GM23338 (cell line): ENCODE data around the gene LCN12. TPM values are rescaled to one million over a fixed set of nuclear protein-coding genes. Genes with fewer than 3 reads are reported as not detected.

Experiments used
- ATAC-seq: fragments of 200-7000 bp; cut with Tn5 transposase; 3 replicates; pipeline ENCODE4 v1.9.1; 2020
- DNase-seq: peaks from one replicate; pipeline ENCODE4 v3.0.0-alpha.2; 2015; ENCODE audit warnings: low spot score
- H2AFZ ChIP-seq: fragments of 200-600 bp; sonication (generic); 2 replicates; pipeline ENCODE4 v1.8.0; 2016; ENCODE audit warnings: antibody characterized with exemption, mild to moderate bottlenecking, moderate library complexity
- H3F3A ChIP-seq: fragments of 200-600 bp; sonication (generic); replicated peaks from 2 replicates; pipeline ENCODE4 v1.8.0; 2017; ENCODE audit warnings: antibody characterized with exemption, mixed run types, low read depth
- H3K27ac ChIP-seq: fragments of 200-600 bp; sonication (generic); 2 replicates; pipeline ENCODE4 v1.6.1; 2016; ENCODE audit warnings: low read depth
- H3K27me3 ChIP-seq: fragments of 200-600 bp; sonication (generic); 2 replicates; pipeline ENCODE4 v1.8.0; 2016; ENCODE audit warnings: mild to moderate bottlenecking, mixed run types, moderate library complexity; ENCODE audit not compliant: insufficient read depth
- H3K36me3 ChIP-seq: fragments of 200-600 bp; sonication (generic); 2 replicates; pipeline ENCODE4 v1.8.0; 2016; ENCODE audit warnings: mild to moderate bottlenecking; ENCODE audit not compliant: insufficient read depth
- H3K4me1 ChIP-seq: fragments of 200-600 bp; sonication (generic); 2 replicates; pipeline ENCODE4 v1.8.0; 2016; ENCODE audit warnings: mild to moderate bottlenecking, moderate library complexity; ENCODE audit not compliant: insufficient read depth
- H3K4me2 ChIP-seq: fragments of 200-600 bp; sonication (generic); 2 replicates; pipeline ENCODE4 v1.7.1; 2017; ENCODE audit warnings: mixed run types
- H3K4me3 ChIP-seq: fragments of 200-600 bp; sonication (generic); 2 replicates; pipeline ENCODE4 v1.6.1; 2016; ENCODE audit warnings: mixed run types
- H3K79me2 ChIP-seq: fragments of 200-600 bp; sonication (generic); replicated peaks from 2 replicates; pipeline ENCODE4 v1.8.0; 2017; ENCODE audit warnings: mild to moderate bottlenecking; ENCODE audit not compliant: insufficient read depth
- H3K9me2 ChIP-seq: fragments of 200-600 bp; sonication (generic); 2 replicates; pipeline ENCODE4 v1.8.0; 2017; ENCODE audit not compliant: insufficient read depth
- H4K20me1 ChIP-seq: fragments of 200-600 bp; sonication (generic); replicated peaks from 2 replicates; pipeline ENCODE4 v1.8.0; 2017; ENCODE audit warnings: mild to moderate bottlenecking; ENCODE audit not compliant: insufficient read depth
- H3K27ac Mint-ChIP-seq: 2 replicates; pipeline ENCODE4 v1.8.0; 2020; ENCODE audit warnings: inconsistent platforms, mild to moderate bottlenecking, moderate library complexity, mixed read lengths
- H3K27me3 Mint-ChIP-seq: 3 replicates; pipeline ENCODE4 v1.8.0; 2022; ENCODE audit warnings: low read depth, mild to moderate bottlenecking, moderate library complexity, mixed read lengths, inconsistent platforms; ENCODE audit not compliant: insufficient read depth, poor library complexity
- H3K36me3 Mint-ChIP-seq: 3 replicates; pipeline ENCODE4 v1.8.0; 2021; ENCODE audit warnings: low read depth, mild to moderate bottlenecking, inconsistent platforms, moderate library complexity, mixed read lengths
- H3K4me1 Mint-ChIP-seq: 3 replicates; pipeline ENCODE4 v1.8.0; 2020; ENCODE audit warnings: mild to moderate bottlenecking, inconsistent platforms, mixed read lengths
- H3K4me3 Mint-ChIP-seq: 3 replicates; pipeline ENCODE4 v1.8.0; 2021; ENCODE audit warnings: moderate library complexity, mild to moderate bottlenecking, inconsistent platforms, mixed read lengths
- H3K9me3 Mint-ChIP-seq: 3 replicates; pipeline ENCODE4 v1.8.0; 2020; ENCODE audit warnings: moderate library complexity, mild to moderate bottlenecking, inconsistent platforms, mixed read lengths
- CREB1 ChIP-seq: fragments of 250-450 bp; sonication (Bioruptor Pico); IDR thresholded peaks from 2 replicates; pipeline ENCODE4 v1.5.0; 2020; ENCODE audit warnings: low read depth, mild to moderate bottlenecking, moderate library complexity
- CTCF ChIP-seq, 2 experiments: fragments of 200-600 bp in 1 of 2; sonication (generic) in 1 of 2; conservative IDR thresholded peaks; 2 replicates each; pipeline versions ENCODE4 v1.5.1 to v1.6.1; 2016 to 2017; ENCODE audit warnings: antibody characterized with exemption in 2 of 2, low read depth in 2 of 2, mild to moderate bottlenecking in 2 of 2, moderate library complexity in 1 of 2
- ETS1 ChIP-seq: IDR thresholded peaks from 2 replicates; pipeline ENCODE4 v1.6.1; 2016; ENCODE audit warnings: antibody characterized with exemption
- EZH2 ChIP-seq: fragments of 200-600 bp; sonication (generic); IDR thresholded peaks from one replicate; pipeline ENCODE4 v1.8.0; 2017; ENCODE audit warnings: antibody characterized with exemption, mild to moderate bottlenecking, low read depth; ENCODE audit not compliant: unreplicated experiment
- EZH2phosphoT487 ChIP-seq: fragments of 200-600 bp; sonication (generic); IDR thresholded peaks from one replicate; pipeline ENCODE4 v1.8.1; 2018; ENCODE audit warnings: antibody characterized with exemption; ENCODE audit not compliant: unreplicated experiment
- JUNB ChIP-seq: IDR thresholded peaks from one replicate; pipeline ENCODE4 v1.6.1; 2016; ENCODE audit warnings: antibody characterized with exemption; ENCODE audit not compliant: unreplicated experiment
- NANOG ChIP-seq: IDR thresholded peaks from 2 replicates; pipeline ENCODE4 v1.6.1; 2016; ENCODE audit warnings: antibody characterized with exemption, borderline replicate concordance
- POLR2AphosphoS5 ChIP-seq: IDR thresholded peaks from 2 replicates; pipeline ENCODE4 v1.6.1; 2016; ENCODE audit warnings: antibody characterized with exemption, low read depth
- STAT1 ChIP-seq: IDR thresholded peaks from one replicate; pipeline ENCODE4 v1.6.1; 2016; ENCODE audit warnings: antibody characterized with exemption; ENCODE audit not compliant: unreplicated experiment
- ZNF114 ChIP-seq: fragments of 250-450 bp; sonication (Bioruptor Pico); IDR thresholded peaks from 2 replicates; pipeline ENCODE4 v1.5.0; 2020; ENCODE audit warnings: mild to moderate bottlenecking, moderate library complexity
- ZNF331 ChIP-seq: fragments of 250-450 bp; sonication (Bioruptor Pico); IDR thresholded peaks from 2 replicates; pipeline ENCODE4 v1.5.0; 2020; ENCODE audit warnings: low read depth, mild to moderate bottlenecking, moderate library complexity
- ZNF462 ChIP-seq: fragments of 250-450 bp; sonication (Bioruptor Pico); IDR thresholded peaks from 2 replicates; pipeline ENCODE4 v1.5.0; 2020; ENCODE audit warnings: mild to moderate bottlenecking, moderate library complexity
- polyA plus RNA-seq: library from polyadenylated mRNA; unstranded; fragments of >200 nt; fragmentation: Nextera tagmentation; extraction: Ambion mirVana; gene quantifications from 2 replicates; pipeline ENCODE4 v1.2.1, GENCODE V29; 2016
- total RNA-seq: library from RNA; depleted of rRNA; stranded (reverse); fragments of >200 nt; shearing (Covaris generic); gene quantifications from 2 replicates; pipeline ENCODE4 v1.2.3, GENCODE V29; 2014

Gene LCN12
- total and polyA plus RNA-seq, 2 experiments from 2014 or later: 0.39 to 0.69 TPM

GRCh38 chr9:136928591-136928990 is 23.5 kb upstream of the LCN12 start:
- Histone ChIP-seq H3K27me3 (no peaks in the 10 kb centered on the region), H3K9me2 (no peaks in the 10 kb centered on the region; the same call in 1 of the 2 replicates), H3K4me3 (no peak overlapping the region), H3K4me2 (no peak overlapping the region), H3K36me3 (peaks cover 1% of the 10 kb centered on the region; the same call in 1 of the 2 replicates), H3F3A (0 out of 2 replicates have a peak, but pooled peaks cover 7% of the 10 kb centered on the region), H3K79me2 (0 out of 2 replicates have a peak, but pooled peaks cover 9% of the 10 kb centered on the region), H2AFZ (no peak overlapping the region), H3K27ac (no peak overlapping the region), H4K20me1 (0 out of 2 replicates have a peak, but pooled peaks cover 3% of the 10 kb centered on the region), H3K4me1 (no peaks in the 10 kb centered on the region)
- H3K36me3 Mint-ChIP-seq: peaks cover 45% of the 10 kb centered on the region
- DNase-seq (no peak), ATAC-seq (peak; percentile 22; the same call in 2 of the 3 replicates)
- H3K9me3 Mint-ChIP-seq: no peaks in the 10 kb centered on the region
- no peak overlapping the region for H3K27ac Mint-ChIP-seq
- peaks cover 5% of the 10 kb centered on the region for H3K27me3 Mint-ChIP-seq
- no peak overlapping the region for H3K4me3 Mint-ChIP-seq
- H3K4me1 Mint-ChIP-seq: no peaks in the 10 kb centered on the region
- TF ChIP-seq EZH2phosphoT487 (no peak), EZH2 (no peak), CTCF (conservative IDR thresholded peaks at IDR 0.05; ENCODE audit: low read depth in 2 of 2) (no peak), JUNB (no peak), CREB1 (CRISPR knock-in tag) (no peak), ZNF331 (CRISPR knock-in tag) (no peak), ZNF462 (CRISPR knock-in tag) (no peak), NANOG (no peak), ZNF114 (CRISPR knock-in tag) (no peak), ETS1 (no peak), POLR2AphosphoS5 (no peak), STAT1 (no peak)
